ENCODE results near the gene TXNDC9. TPM values are rescaled to one million over a fixed set of nuclear protein-coding genes. Genes with fewer than 3 reads are reported as not detected.
A peak's percentile ranks its signal among the peaks of the same experiment; 100 is the strongest.
"Not testable (repeated sequence)": the region's sequence is repeated elsewhere in the genome, so short reads cannot be mapped to it uniquely, and the experiment has no call there.

The TXNDC9 gene
- total RNA-seq, 1 experiment from 2014 or later = 79.4 TPM

- no peak for DNase-seq (ENCODE audit: low read depth)
Observed at GRCh38 chr2:99325384-99325783, 10.7 kb downstream of the TXNDC9 start.

- not testable (repeated sequence) for DNase-seq (ENCODE audit: low read depth)
Observed at GRCh38 chr2:99317873-99318200, 18.3 kb downstream of the TXNDC9 start.

GRCh38 chr2:99317161-99317872, 18.8 kb downstream of the TXNDC9 start:
- DNase-seq (ENCODE audit: low read depth) = no peak

- DNase-seq (ENCODE audit: low read depth) = not testable (repeated sequence)
Observed at GRCh38 chr2:99301097-99301496, 35.0 kb downstream of the TXNDC9 start, which contains the start of gene LYG1. TSS of gene LYG1 (minus strand) at chr2:99301197. CDS start at chr2:99295670, 5,527 bp downstream.

GRCh38 chr2:99299580-99299979, 36.6 kb downstream of the TXNDC9 start:
- DNase-seq (ENCODE audit: low read depth) = no peak

GRCh38 chr2:99297994-99298393, 38.1 kb downstream of the TXNDC9 start:
- DNase-seq (ENCODE audit: low read depth) = peak; percentile 9

- no peak for DNase-seq (ENCODE audit: low read depth)
Observed at GRCh38 chr2:99285526-99285925, 50.6 kb downstream of the TXNDC9 start.

GRCh38 chr2:99279969-99280695, 56.0 kb downstream of the TXNDC9 start:
- no peak for DNase-seq (ENCODE audit: low read depth)

GRCh38 chr2:99278793-99279291, 57.3 kb downstream of the TXNDC9 start:
- DNase-seq (ENCODE audit: low read depth) = peak; percentile 78

GRCh38 chr2:99278195-99278765, 57.9 kb downstream of the TXNDC9 start:
- not testable (repeated sequence) for DNase-seq (ENCODE audit: low read depth)

- no peak for DNase-seq (ENCODE audit: low read depth)
Observed at GRCh38 chr2:99275882-99276281, 60.3 kb downstream of the TXNDC9 start.

Other genes starting within 250 kb of the TXNDC9 start
- gene C2orf15, start 194.6 kb downstream of the TXNDC9 start, total RNA-seq (2014; rRNA removed; shearing (Covaris generic)) = 0.39 and 1.4 TPM in 2 replicates
- gene TSGA10, start 181.4 kb downstream of the TXNDC9 start, total RNA-seq (2014; rRNA removed; shearing (Covaris generic)) = 0.71 and 4.8 TPM in 2 replicates
- gene LIPT1, start 181.4 kb downstream of the TXNDC9 start, total RNA-seq (2014; rRNA removed; shearing (Covaris generic)) = 4.5 and 6.2 TPM in 2 replicates
- 42.0 and 55.1 TPM in 2 replicates for gene MITD1, start 155.3 kb downstream of the TXNDC9 start, total RNA-seq (2014; rRNA removed; shearing (Covaris generic))
- 29.1 and 39.5 TPM in 2 replicates for gene MRPL30, start 155.1 kb downstream of the TXNDC9 start, total RNA-seq (2014; rRNA removed; shearing (Covaris generic))
- gene LYG2, start 80.7 kb downstream of the TXNDC9 start, total RNA-seq (2014; rRNA removed; shearing (Covaris generic)) = 0.84 TPM in 1 of 2 replicates, not detected in the other
- 0.96 TPM in 1 of 2 replicates, not detected in the other for gene LYG1, start 35.1 kb downstream of the TXNDC9 start, total RNA-seq (2014; rRNA removed; shearing (Covaris generic))
- gene EIF5B, start 1.1 kb upstream of the TXNDC9 start, total RNA-seq (2014; rRNA removed; shearing (Covaris generic)) = 8.5 and 11.7 TPM in 2 replicates
- gene REV1, start 153.7 kb upstream of the TXNDC9 start, total RNA-seq (2014; rRNA removed; shearing (Covaris generic)) = 11.8 and 13.6 TPM in 2 replicates

Measured in M059J (cell line).